Muscle layer of duodenum (tissue), 2 donors: ENCODE measurements around the gene STARD8.

Experiments used
- H3K27ac ChIP-seq: one replicate; pipeline ENCODE4 v1.7.0; 2013; ENCODE audit warnings: mild to moderate bottlenecking, low read length
- H3K27me3 ChIP-seq: one replicate; pipeline ENCODE4 v1.7.0; 2013; ENCODE audit warnings: low read depth, mild to moderate bottlenecking, control low read depth, low read length
- H3K36me3 ChIP-seq, 2 donors: one replicate each; pipeline ENCODE4 v1.7.0; 2013; ENCODE audit warnings: low read length in 2 of 2, control low read depth in 1 of 2, mild to moderate bottlenecking in 1 of 2; ENCODE audit not compliant: insufficient read depth in 2 of 2, control insufficient read depth in 1 of 2
- H3K4me1 ChIP-seq, 2 donors: one replicate each; pipeline ENCODE4 v1.7.0; 2013; ENCODE audit warnings: low read length in 2 of 2, mild to moderate bottlenecking in 2 of 2, control low read depth in 1 of 2, moderate library complexity in 1 of 2; ENCODE audit not compliant: insufficient read depth in 2 of 2, control insufficient read depth in 1 of 2
- H3K4me3 ChIP-seq, 2 donors: one replicate each; pipeline ENCODE4 v1.7.0; 2013; ENCODE audit warnings: low read length in 2 of 2, low read depth in 1 of 2, mild to moderate bottlenecking in 1 of 2
- H3K9me3 ChIP-seq, 2 donors: one replicate each; pipeline ENCODE4 v1.7.0; 2013; ENCODE audit warnings: low read length in 2 of 2, control low read depth in 1 of 2, mild to moderate bottlenecking in 1 of 2; ENCODE audit not compliant: control insufficient read depth in 1 of 2
- donor health status: healthy.

The STARD8 gene

DNA sequence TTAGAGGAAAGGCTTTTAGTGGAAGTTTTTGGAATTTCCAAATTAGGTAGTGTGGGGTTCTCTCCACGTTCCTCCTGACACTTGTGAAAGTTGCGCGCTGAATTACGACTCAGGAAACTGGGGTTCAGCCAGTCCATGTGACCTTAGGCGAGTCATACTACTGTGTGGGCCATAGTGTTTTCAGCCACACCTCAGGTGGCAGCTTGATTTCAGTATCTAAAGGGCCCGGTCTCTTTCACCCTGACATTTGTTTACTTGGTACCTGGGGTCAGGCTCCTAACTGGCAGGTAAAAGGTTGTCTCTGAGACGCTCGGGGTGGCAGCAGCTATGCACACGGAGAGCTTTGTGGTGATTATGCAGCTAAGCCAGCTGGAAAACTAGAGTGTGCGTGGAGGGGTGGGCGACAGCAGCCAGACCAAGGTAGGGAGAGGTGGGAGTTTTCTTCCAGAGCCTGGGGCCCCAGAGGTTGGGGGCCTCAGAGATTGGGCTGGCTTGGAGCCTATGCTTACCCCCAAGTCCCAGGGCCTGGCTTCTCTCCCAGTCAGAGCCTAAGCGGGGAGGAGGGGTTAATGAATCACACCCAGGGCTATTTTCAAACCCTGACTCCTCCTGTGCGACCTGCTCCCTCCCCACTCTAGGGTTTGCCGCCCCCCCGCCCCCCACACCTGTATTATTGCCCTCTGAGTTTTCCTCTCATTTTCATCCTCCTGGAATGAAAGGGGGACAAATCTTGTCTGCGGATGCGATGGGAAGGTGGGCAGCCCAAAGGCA lies 47.2 kb downstream of the STARD8 start:
- Histone ChIP-seq H3K27ac (peak overlapping the region; percentile 51), H3K4me3 (peak overlapping the region; percentile 55 to 60), H3K4me1 (no peaks in the 10 kb centered on the region), H3K27me3 (no peaks in the 10 kb centered on the region), H3K9me3 (no peaks in the 10 kb centered on the region), H3K36me3 (no peaks in the 10 kb centered on the region)

DNA sequence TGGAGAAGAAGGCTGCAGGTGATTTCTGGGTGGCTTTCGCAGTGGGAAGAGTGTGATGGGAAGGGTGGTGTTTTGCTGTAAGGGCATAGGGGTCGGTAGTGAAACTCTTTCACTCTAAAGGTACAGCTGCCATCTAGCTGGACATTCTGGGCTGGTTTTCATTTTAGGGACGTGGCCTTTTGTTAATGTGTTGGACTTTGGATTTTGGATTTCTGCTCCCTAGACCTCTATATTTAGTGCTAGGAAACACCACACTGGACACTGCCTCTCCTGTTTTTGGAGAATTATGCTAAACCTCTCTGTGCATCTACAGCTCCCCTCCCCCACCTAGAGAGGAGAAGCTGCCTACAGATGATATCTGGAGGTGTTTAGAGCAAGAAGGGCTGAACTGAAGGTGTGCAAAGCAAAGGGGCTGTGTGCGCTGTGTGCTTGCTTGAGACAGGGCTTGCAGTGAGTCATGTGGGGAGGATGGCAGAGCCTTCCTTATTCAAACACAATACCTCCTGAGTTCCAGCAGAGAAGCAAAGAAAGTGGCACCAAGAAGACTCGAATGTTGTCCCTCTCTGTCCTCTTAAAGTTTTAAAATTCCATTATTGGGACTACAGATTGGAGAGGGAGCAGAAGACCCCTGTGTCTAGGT lies 47.9 kb downstream of the STARD8 start:
- peak overlapping the region; percentile 55 to 60 for H3K4me3 ChIP-seq
- H3K27me3 ChIP-seq: no peaks in the 10 kb centered on the region
- no peak overlapping the region for H3K27ac ChIP-seq
- H3K9me3 ChIP-seq: no peaks in the 10 kb centered on the region
- no peaks in the 10 kb centered on the region for H3K4me1 ChIP-seq
- no peaks in the 10 kb centered on the region for H3K36me3 ChIP-seq

DNA sequence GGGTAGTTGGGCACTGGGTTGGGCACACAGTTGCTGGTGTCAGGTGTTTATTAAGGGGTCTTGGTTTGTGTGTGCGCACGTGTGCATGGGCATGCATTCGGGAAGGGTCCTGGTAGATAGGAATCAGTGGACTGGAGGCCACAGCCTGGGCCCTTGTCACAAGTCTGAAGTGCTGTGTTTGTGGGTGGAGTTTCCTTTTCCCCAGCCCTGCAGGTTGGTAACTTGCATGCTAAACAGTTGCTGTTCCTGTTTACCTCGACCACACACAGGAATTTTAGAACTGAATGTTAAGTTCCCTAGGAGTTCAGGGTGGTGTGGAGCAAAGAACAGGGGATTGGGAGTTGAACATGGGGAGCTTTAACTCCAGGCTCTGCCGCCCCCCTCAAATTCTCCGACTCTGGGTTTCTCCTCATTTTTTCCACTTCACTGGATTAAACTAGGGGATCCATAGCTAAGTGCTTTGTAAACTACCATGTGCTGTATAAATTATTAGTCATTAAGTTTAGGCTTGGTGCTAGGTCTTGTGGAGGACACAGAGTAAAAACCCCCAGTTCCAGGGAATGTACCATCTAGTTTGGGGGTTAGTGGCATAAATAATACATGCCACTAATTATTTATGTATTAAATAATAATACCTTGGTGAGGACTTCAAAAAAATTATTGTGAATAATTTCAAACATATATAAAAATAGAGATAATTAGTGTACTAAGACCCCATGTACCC lies 49.0 kb downstream of the STARD8 start:
- Histone ChIP-seq H3K4me3 (peak overlapping the region in 1 of 2 donors; percentile 60), H3K27me3 (no peaks in the 10 kb centered on the region), H3K36me3 (no peaks in the 10 kb centered on the region), H3K4me1 (no peaks in the 10 kb centered on the region), H3K9me3 (no peaks in the 10 kb centered on the region), H3K27ac (no peak overlapping the region)

DNA sequence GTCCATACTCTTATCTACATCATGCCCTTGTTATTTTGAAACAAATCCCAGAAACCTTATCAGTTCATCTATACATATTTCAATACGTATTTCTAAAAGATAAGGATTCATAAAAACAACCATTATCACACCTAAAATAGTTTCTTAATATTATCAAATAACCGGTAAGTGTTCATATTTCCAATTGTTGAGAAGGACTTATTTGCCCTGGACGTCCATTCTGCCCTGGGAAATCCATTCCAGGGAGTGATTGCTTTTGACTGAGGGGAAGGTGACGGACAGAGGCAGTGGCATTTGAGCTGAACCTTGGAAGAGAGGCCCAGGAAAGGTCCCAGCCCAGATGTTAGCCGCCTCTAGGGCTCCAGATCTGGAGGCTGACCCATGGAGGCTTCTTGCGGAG lies 49.6 kb downstream of the STARD8 start:
- Histone ChIP-seq H3K27me3 (no peaks in the 10 kb centered on the region), H3K36me3 (no peaks in the 10 kb centered on the region), H3K27ac (no peak overlapping the region), H3K9me3 (no peaks in the 10 kb centered on the region), H3K4me1 (no peaks in the 10 kb centered on the region), H3K4me3 (no peak overlapping the region)

DNA sequence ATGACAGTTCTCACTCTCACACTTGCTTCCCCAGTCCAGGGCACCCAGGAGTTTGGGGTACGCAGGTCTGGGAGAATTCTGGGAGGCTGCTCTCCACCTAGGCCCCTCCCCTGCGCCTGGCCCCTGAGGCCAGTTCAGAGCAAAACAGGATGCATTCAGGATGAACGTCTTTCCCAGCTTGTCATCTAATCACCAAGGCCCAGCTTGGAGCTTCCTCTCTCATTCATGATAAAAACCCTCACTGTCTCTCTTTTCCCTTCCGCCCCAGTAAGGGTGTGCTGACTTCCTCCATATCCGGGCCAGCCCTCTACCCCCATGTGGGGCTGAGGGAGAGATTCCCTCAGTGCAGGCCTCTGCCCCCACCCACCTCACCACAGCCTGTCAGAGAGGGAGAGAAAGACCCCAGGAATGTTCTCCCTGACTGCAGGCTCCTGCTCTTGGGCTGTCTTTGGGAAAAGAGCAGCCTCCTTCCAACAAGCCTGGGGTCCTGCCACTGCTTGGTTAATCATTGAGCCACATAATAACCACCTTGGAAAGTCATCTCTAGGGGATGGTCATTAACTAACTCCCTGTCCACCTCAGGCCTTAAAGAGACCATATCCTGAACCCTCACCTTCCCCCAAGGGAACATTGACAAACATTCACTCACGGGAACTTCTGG lies 50.1 kb downstream of the STARD8 start:
- H3K36me3 ChIP-seq: no peaks in the 10 kb centered on the region
- H3K4me1 ChIP-seq: no peaks in the 10 kb centered on the region
- H3K9me3 ChIP-seq: no peaks in the 10 kb centered on the region
- no peak overlapping the region for H3K4me3 ChIP-seq
- no peak overlapping the region for H3K27ac ChIP-seq
- no peaks in the 10 kb centered on the region for H3K27me3 ChIP-seq

DNA sequence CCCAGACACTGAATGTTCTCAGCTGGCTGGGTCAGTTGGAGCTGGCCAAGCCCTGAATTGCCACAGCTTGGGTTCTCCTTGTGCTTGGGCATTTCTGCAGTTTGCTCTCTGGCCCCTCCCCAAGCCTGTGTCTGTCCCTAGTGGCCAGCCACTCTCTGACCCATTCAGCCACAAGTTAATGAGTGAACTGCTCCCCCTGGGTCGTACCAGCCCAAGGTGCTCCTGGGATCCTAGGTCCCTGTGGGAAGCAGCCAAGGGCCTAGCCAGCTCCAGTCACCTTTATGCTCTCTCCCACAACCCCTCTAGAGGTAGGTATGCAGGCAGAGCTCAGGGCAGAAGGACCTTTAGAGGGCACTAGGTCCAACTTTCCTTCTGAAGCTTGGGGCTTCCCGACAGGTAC lies 51.5 kb downstream of the STARD8 start:
- Histone ChIP-seq H3K9me3 (no peaks in the 10 kb centered on the region), H3K36me3 (no peaks in the 10 kb centered on the region), H3K27ac (no peak overlapping the region), H3K4me1 (no peaks in the 10 kb centered on the region), H3K27me3 (no peaks in the 10 kb centered on the region), H3K4me3 (no peak overlapping the region)

DNA sequence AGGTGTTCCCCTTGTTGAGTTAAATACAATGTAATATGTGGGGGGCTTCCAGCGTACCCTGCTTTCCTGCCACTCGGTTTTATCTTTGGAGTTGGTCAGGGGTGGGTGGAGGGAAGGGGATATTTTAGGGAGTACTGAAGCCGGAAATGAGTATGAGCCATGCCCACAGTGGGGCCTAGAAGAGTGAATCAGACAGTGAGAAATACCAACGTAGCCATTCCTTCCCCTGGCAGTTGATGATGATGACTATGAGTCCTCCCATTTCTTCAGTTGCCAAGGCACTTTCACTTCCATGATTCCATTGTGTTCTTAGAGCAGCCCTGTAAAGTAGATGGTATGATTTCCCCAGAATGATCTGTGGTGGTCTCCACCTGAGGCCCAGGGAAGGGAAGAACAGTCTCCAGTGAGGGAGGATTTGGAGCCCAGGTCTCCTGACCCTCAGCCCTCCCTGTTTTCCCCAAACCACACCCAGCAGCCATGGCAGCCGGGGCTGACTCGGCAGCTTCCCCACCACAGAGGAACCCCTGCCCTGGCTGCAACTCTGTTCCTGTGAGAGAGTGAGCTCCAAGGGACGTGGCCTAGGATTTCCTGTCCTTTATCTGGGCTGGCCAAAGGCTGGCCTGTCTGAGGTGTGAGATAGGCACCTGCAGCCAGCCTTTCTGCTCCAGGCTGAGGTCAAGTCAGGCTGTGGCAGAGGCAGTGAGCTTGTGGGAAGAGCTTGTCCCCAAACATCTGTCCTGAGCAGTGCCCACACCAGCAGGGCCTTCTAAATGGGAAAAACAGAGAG lies 52.7 kb downstream of the STARD8 start:
- H3K27ac ChIP-seq: no peak overlapping the region
- no peaks in the 10 kb centered on the region for H3K36me3 ChIP-seq
- H3K27me3 ChIP-seq: no peaks in the 10 kb centered on the region
- H3K4me3 ChIP-seq: no peak overlapping the region
- no peaks in the 10 kb centered on the region for H3K4me1 ChIP-seq
- no peaks in the 10 kb centered on the region for H3K9me3 ChIP-seq

DNA sequence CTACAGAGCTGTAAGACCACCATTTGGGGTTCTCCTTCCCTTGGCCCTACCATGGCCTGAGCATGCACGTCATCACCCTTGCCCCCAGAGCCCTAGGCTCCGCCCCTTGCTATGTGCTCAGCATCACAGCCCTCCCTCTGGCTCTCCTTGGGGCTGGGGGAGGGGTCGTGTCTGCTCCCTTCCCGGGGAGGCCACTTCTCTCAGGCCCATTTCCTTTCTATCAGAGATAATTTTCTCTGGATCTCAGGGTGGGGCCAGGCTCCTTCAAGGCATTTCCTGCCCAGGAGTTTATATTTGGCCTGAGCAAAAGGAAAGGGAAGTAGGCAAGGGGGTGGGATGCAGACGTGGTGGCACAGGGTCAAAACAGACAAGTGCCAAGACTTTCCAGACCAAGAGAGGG lies 55.9 kb downstream of the STARD8 start:
- Histone ChIP-seq H3K27me3 (no peaks in the 10 kb centered on the region), H3K36me3 (no peaks in the 10 kb centered on the region), H3K4me1 (no peaks in the 10 kb centered on the region), H3K27ac (no peak overlapping the region), H3K9me3 (no peaks in the 10 kb centered on the region), H3K4me3 (no peak overlapping the region)

DNA sequence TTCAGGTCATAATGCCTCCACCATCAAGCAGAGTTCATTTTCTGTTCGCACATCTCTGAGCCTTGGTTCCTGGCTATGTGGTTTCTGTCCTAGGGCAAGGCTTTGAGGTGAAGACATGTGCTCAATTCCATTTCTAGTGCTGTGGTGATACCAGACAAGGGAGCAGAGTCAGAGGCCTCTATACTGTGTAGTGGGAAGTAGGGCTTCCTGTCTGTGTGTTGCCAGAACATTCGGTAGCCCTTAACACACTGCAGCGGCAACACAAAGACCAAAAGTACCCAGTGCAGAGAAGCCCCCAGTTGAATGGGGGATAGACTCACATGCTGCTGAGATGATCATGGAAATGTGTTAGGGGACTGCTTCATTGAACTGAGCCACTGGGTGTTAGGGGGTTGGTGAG lies 56.4 kb downstream of the STARD8 start:
- H3K27ac ChIP-seq: no peak overlapping the region
- no peaks in the 10 kb centered on the region for H3K27me3 ChIP-seq
- no peaks in the 10 kb centered on the region for H3K4me1 ChIP-seq

DNA sequence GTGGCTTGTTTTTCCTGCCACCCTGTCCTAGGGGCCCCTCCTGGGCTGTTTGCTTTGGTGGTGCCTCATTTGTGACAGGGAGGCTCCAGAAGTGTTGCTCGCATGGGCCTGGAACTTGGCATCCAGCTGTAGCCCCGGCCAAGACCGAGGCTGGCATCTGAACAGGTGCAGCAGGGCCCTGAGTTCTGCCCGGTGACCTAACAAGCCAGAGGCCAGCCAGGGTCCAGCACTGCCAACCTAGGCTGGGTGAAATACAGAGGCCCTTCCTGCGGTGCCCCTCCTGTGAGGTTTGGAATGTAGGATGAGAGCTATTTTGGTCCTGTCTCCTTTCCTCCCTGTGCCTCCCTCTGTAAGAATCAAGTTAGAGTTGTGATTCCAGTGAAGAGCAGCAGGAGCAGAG lies 58.5 kb downstream of the STARD8 start:
- no peaks in the 10 kb centered on the region for H3K36me3 ChIP-seq
- H3K27me3 ChIP-seq: no peaks in the 10 kb centered on the region
- H3K27ac ChIP-seq: no peak overlapping the region
- H3K4me1 ChIP-seq: no peaks in the 10 kb centered on the region
- H3K9me3 ChIP-seq: no peaks in the 10 kb centered on the region
- H3K4me3 ChIP-seq: no peak overlapping the region

More for the DNA sequence above, 56.4 kb downstream of the STARD8 start:
- Histone ChIP-seq H3K36me3 (no peaks in the 10 kb centered on the region), H3K9me3 (no peaks in the 10 kb centered on the region), H3K4me3 (no peak overlapping the region)
